Transverse colon (tissue), 4 donors: ENCODE results near the gene NFASC. TPM values are rescaled to one million over a fixed set of nuclear protein-coding genes. Genes with fewer than 3 reads are reported as not detected.

Experiments used
- DNase-seq: peaks from one replicate; pipeline ENCODE4 v3.0.0-alpha.2; 2019
- H3K27ac ChIP-seq, 4 donors: fragments of 200-600 bp; sonication (generic); 2 replicates each; pipeline ENCODE4 v1.5.1; 2016 to 2018; ENCODE audit warnings: inconsistent platforms in 4 of 4
- H3K27me3 ChIP-seq: fragments of 200-600 bp; sonication (generic); 2 replicates; pipeline ENCODE4 v1.5.1; 2017; ENCODE audit warnings: inconsistent platforms
- H3K36me3 ChIP-seq, 4 donors: fragments of 200-600 bp; sonication (generic); 2 replicates each; pipeline ENCODE4 v1.5.1; 2017 to 2019; ENCODE audit warnings: inconsistent platforms in 4 of 4
- H3K4me1 ChIP-seq, 4 donors: fragments of 200-600 bp; sonication (generic); 2 replicates each; pipeline ENCODE4 v1.5.1; 2017 to 2020; ENCODE audit warnings: inconsistent platforms in 4 of 4
- H3K4me3 ChIP-seq, 4 donors: fragments of 200-600 bp; sonication (generic); 1 replicate in 1 of 4; 2 replicates in 3 of 4; pipeline versions ENCODE4 v1.5.1 to v1.6.1; 2017 to 2019; ENCODE audit warnings: inconsistent platforms in 4 of 4
- H3K9me3 ChIP-seq, 2 donors: fragments of 200-600 bp; sonication (generic); 2 replicates each; pipeline ENCODE4 v1.5.1; 2017 to 2019; ENCODE audit warnings: inconsistent platforms in 2 of 2
- CTCF ChIP-seq, 5 experiments: fragments of 200-600 bp in 3 of 5; fragments of 450-650 bp in 2 of 5; sonication (generic) in 3 of 5; IDR thresholded peaks; 1 replicate in 2 of 5; 2 replicates in 3 of 5; pipeline ENCODE4 v1.5.1; 2016 to 2017; ENCODE audit warnings: antibody characterized with exemption in 5 of 5, inconsistent platforms in 3 of 5, mild to moderate bottlenecking in 2 of 5, moderate library complexity in 1 of 5
- EP300 ChIP-seq: sonication (generic); formaldehyde crosslinking; IDR thresholded peaks from one replicate; pipeline ENCODE4 v1.6.1; 2017; ENCODE audit warnings: antibody characterized with exemption, low read depth
- POLR2A ChIP-seq: fragments of 450-650 bp; IDR thresholded peaks from one replicate; pipeline ENCODE4 v1.6.1; 2016; ENCODE audit warnings: antibody characterized with exemption, mild to moderate bottlenecking, moderate library complexity
- POLR2AphosphoS5 ChIP-seq, 3 donors: sonication (generic); formaldehyde crosslinking; IDR thresholded peaks; one replicate each; pipeline ENCODE4 v1.6.1; 2016; ENCODE audit warnings: antibody characterized with exemption in 3 of 3
- WGBS, 2 donors: methylation state at CpG; one replicate each; pipeline ENCODE4 v1.1.5; 2018; ENCODE audit warnings: low coverage in 1 of 2; 5-methylcytosine and 5-hydroxymethylcytosine counted together
- in situ Hi-C, 4 donors: fragments of 200-750 bp; cut with MboI; loops; one replicate each; pipeline versions ENCODE4 v1.15.0 to v1.15.1; 2017; ENCODE audit warnings: low sequenced_read_pairs in 3 of 4, low pct_ligation_motif_present in 1 of 4, low pct_unique_long_range_greater_than_20kb in 1 of 4
- intact Hi-C: fragments of 100-400 bp; cut with DNase I; formaldehyde crosslinking; loops from one replicate; pipeline ENCODE4 v1.15.1; 2023; ENCODE audit warnings: low total_unique reads
- total RNA-seq, 4 donors: library from RNA; depleted of rRNA; stranded (reverse); fragments of >200 nt; gene quantifications; one replicate each; pipeline ENCODE4 v1.1.0, GENCODE V29; 2016

NFASC gene
- total RNA-seq, 4 donors from 2014 or later: 11.3 to 48.8 (median 13.4) TPM

- no peak for DNase-seq
- Histone ChIP-seq H3K4me3 (no peak overlapping the region), H3K4me1 (peaks cover 0 to 7% (median 0%) of the 10 kb centered on the region in 4 donors), H3K9me3 (no peaks in the 10 kb centered on the region), H3K27ac (no peak overlapping the region), H3K27me3 (peaks cover 25% of the 10 kb centered on the region), H3K36me3 (no peaks in the 10 kb centered on the region)
- intact Hi-C loops (no loop called here), in situ Hi-C loops (no loop called here)
- WGBS, 2 donors: 85% methylated on average over 6 of the region's 6 CpGs; no CpG with 5 or more reads in 1 of the 2 donors
- TF ChIP-seq POLR2AphosphoS5 (IDR thresholded peaks at IDR 0.05): no peak
Measured at GRCh38 chr1:205038132-205038786, 167.6 kb downstream of the NFASC start.

- H3K4me1 ChIP-seq: peaks cover 0 to 7% (median 0%) of the 10 kb centered on the region in 4 donors
- no peaks in the 10 kb centered on the region for H3K36me3 ChIP-seq
- H3K9me3 ChIP-seq: no peaks in the 10 kb centered on the region
- no peak overlapping the region for H3K4me3 ChIP-seq
- peaks cover 52% of the 10 kb centered on the region for H3K27me3 ChIP-seq
- no peak overlapping the region for H3K27ac ChIP-seq
- intact Hi-C loops: no loop called here
- in situ Hi-C loops: no loop called here
- TF ChIP-seq CTCF (IDR thresholded peaks at IDR 0.05) (no peak), POLR2AphosphoS5 (IDR thresholded peaks at IDR 0.05) (no peak), POLR2A (no peak), EP300 (no peak)
- DNase-seq: no peak
- WGBS, 2 donors: 24% methylated on average over 4 of the region's 4 CpGs; no CpG with 5 or more reads in 1 of the 2 donors
Measured at GRCh38 chr1:205041001-205041715, 170.5 kb downstream of the NFASC start.

- DNase-seq: no peak
- Histone ChIP-seq H3K27ac (no peak overlapping the region), H3K27me3 (peaks cover 61% of the 10 kb centered on the region), H3K4me3 (no peak overlapping the region), H3K4me1 (peaks cover 0 to 7% (median 0%) of the 10 kb centered on the region in 4 donors), H3K36me3 (no peaks in the 10 kb centered on the region), H3K9me3 (no peaks in the 10 kb centered on the region)
- intact Hi-C loops: no loop called here
- in situ Hi-C loops: no loop called here
- TF ChIP-seq EP300 (no peak), CTCF (IDR thresholded peaks at IDR 0.05) (no peak), POLR2AphosphoS5 (IDR thresholded peaks at IDR 0.05) (no peak), POLR2A (no peak)
- 17 to 53% methylated on average over 3 to 16 of the region's 16 CpGs for WGBS, 2 donors
Measured at GRCh38 chr1:205041998-205042910, 171.6 kb downstream of the NFASC start.

- H3K4me1 ChIP-seq: peaks cover 0 to 7% (median 0%) of the 10 kb centered on the region in 4 donors
- intact Hi-C loops (no loop called here), in situ Hi-C loops (no loop called here)
- TF ChIP-seq POLR2A (no peak), POLR2AphosphoS5 (IDR thresholded peaks at IDR 0.05) (no peak), CTCF (IDR thresholded peaks at IDR 0.05) (no peak), EP300 (no peak)
- H3K4me3 ChIP-seq: no peak within 1 kb of the TSS
- no peaks in the 10 kb centered on the region for H3K36me3 ChIP-seq
- WGBS, 2 donors: 18% methylated on average over 47 of the region's 53 CpGs; no CpG with 5 or more reads in 1 of the 2 donors
- peaks cover 61% of the 10 kb centered on the region for H3K27me3 ChIP-seq
- no peak for DNase-seq
- H3K27ac ChIP-seq: no peak within 1 kb of the TSS
- H3K9me3 ChIP-seq: no peaks in the 10 kb centered on the region
Measured at GRCh38 chr1:205042911-205043806, 172.5 kb downstream of the NFASC start, which contains the start of gene CNTN2. Gene CNTN2, plus strand, starts transcription at chr1:205043212. Its CDS starts 9,974 bp downstream, at chr1:205053186.
